Lung (tissue), 12 donors: Measurements from ENCODE around the gene PPEF1. TPM values are rescaled to one million over a fixed set of nuclear protein-coding genes. Genes with fewer than 3 reads are reported as not detected.

Experiments used
- ATAC-seq: fragments of 200-7000 bp; cut with Tn5 transposase; one replicate; pipeline ENCODE4 v1.9.1; 2020; ENCODE audit warnings: moderate number of reproducible peaks; ENCODE audit not compliant: insufficient read depth, low FRiP score
- DNase-seq, 3 donors: peaks; one replicate each; pipeline ENCODE4 v3.0.0-alpha.2; 2013 to 2017
- H3K27ac ChIP-seq, 2 donors: one replicate each; pipeline ENCODE4 v1.5.1; 2013; ENCODE audit warnings: mild to moderate bottlenecking in 2 of 2, moderate library complexity in 2 of 2, control low read depth in 1 of 2, inconsistent platforms in 1 of 2, low read depth in 1 of 2, low read length in 1 of 2
- H3K27me3 ChIP-seq, 3 donors: one replicate each; pipeline ENCODE4 v1.5.1; 2013; ENCODE audit warnings: low read length in 2 of 3; ENCODE audit not compliant: control insufficient read depth in 3 of 3, insufficient read depth in 3 of 3
- H3K36me3 ChIP-seq, 4 donors: one replicate each; pipeline ENCODE4 v1.5.1; 2013; ENCODE audit warnings: low read length in 4 of 4, mild to moderate bottlenecking in 1 of 4, moderate library complexity in 1 of 4; ENCODE audit not compliant: control insufficient read depth in 4 of 4, insufficient read depth in 4 of 4
- H3K4me1 ChIP-seq, 5 donors: one replicate each; pipeline ENCODE4 v1.5.1; 2013; ENCODE audit warnings: low read length in 5 of 5, mild to moderate bottlenecking in 2 of 5, moderate library complexity in 1 of 5; ENCODE audit not compliant: control insufficient read depth in 5 of 5, insufficient read depth in 5 of 5
- H3K4me3 ChIP-seq: one replicate; pipeline ENCODE4 v1.5.1; 2013; ENCODE audit warnings: mild to moderate bottlenecking, control low read depth, moderate library complexity
- H3K9ac ChIP-seq, 2 donors: one replicate each; pipeline ENCODE4 v1.5.1; 2013; ENCODE audit warnings: low read length in 2 of 2, control low read depth in 1 of 2; ENCODE audit not compliant: insufficient read depth in 1 of 2
- H3K9me3 ChIP-seq, 4 donors: one replicate each; pipeline ENCODE4 v1.5.1; 2013; ENCODE audit warnings: low read length in 3 of 4, mild to moderate bottlenecking in 1 of 4, moderate library complexity in 1 of 4; ENCODE audit not compliant: control insufficient read depth in 4 of 4, insufficient read depth in 3 of 4
- CTCF ChIP-seq: IDR thresholded peaks from 2 replicates; pipeline ENCODE4 v1.5.1; 2012; ENCODE audit warnings: mild to moderate bottlenecking; ENCODE audit errors: control extremely low read depth, extremely low read depth
- WGBS, 2 donors: extraction: QIAGEN DNeasy Blood & Tissue Kit; methylation state at CpG; one replicate each; pipeline ENCODE4 v1.1.7; 2013; 5-methylcytosine and 5-hydroxymethylcytosine counted together
- polyA plus RNA-seq, 2 donors: library from polyadenylated mRNA; stranded (reverse); fragments of 200-250 nt; gene quantifications; one replicate each; pipeline ENCODE4 v1.2.1, GENCODE V29; 2013
- total RNA-seq, 2 donors: library from RNA; depleted of rRNA in 1 of 2; stranded (reverse); fragments of >200 nt in 1 of 2; gene quantifications; one replicate each; pipeline ENCODE4 v1.2.1, GENCODE V29; 2014 to 2021
- donor health status: control.
- donor health status: control.
- donor health status: Bipolar disorder and iron deficiency.
- donor health status: healthy.
- donor health status: DM: yes; HTN: yes; CAD: no.

Gene PPEF1
- total and polyA plus RNA-seq, 4 donors = 0.22 to 0.80 (median 0.27) TPM

GRCh38 chrX:18799911-18800310 is 92.5 kb downstream of the PPEF1 start:
- no peak overlapping the region for H3K9ac ChIP-seq
- no peak for TF ChIP-seq CTCF
- no peak overlapping the region for H3K4me3 ChIP-seq
- H3K9me3 ChIP-seq = peaks cover 0 to 3% (median 0%) of the 10 kb centered on the region in 4 donors
- H3K27me3 ChIP-seq = peaks cover 0 to 3% (median 0%) of the 10 kb centered on the region in 3 donors
- no peaks in the 10 kb centered on the region for H3K4me1 ChIP-seq
- DNase-seq (no peak), ATAC-seq (no peak)
- no peaks in the 10 kb centered on the region for H3K36me3 ChIP-seq
- H3K27ac ChIP-seq = no peak overlapping the region
- 52 to 71% methylated on average over 2 of the region's 2 CpGs for WGBS, 2 donors

- H3K9me3 ChIP-seq = peaks cover 0 to under 1% (median 0%) of the 10 kb centered on the region in 4 donors
- H3K27me3 ChIP-seq = no peaks in the 10 kb centered on the region
- ATAC-seq (no peak), DNase-seq (no peak)
- H3K4me1 ChIP-seq = no peaks in the 10 kb centered on the region
- no peak for TF ChIP-seq CTCF
- H3K4me3 ChIP-seq = no peak overlapping the region
- H3K9ac ChIP-seq = no peak overlapping the region
- no peaks in the 10 kb centered on the region for H3K36me3 ChIP-seq
- H3K27ac ChIP-seq = no peak overlapping the region
These were observed 102.2 kb downstream of the PPEF1 start for GRCh38 chrX:18809641-18810040.

- no peak overlapping the region for H3K4me3 ChIP-seq
- no peak overlapping the region for H3K9ac ChIP-seq
- no peak overlapping the region for H3K27ac ChIP-seq
- H3K36me3 ChIP-seq = no peaks in the 10 kb centered on the region
- no peak for TF ChIP-seq CTCF
- H3K4me1 ChIP-seq = no peaks in the 10 kb centered on the region
- 66 to 97% methylated on average over 2 of the region's 2 CpGs for WGBS, 2 donors
- DNase-seq = no peak
- no peak for ATAC-seq
- H3K9me3 ChIP-seq = no peaks in the 10 kb centered on the region
- H3K27me3 ChIP-seq = no peaks in the 10 kb centered on the region
These were observed 103.0 kb downstream of the PPEF1 start for GRCh38 chrX:18810416-18810815.

- Histone ChIP-seq H3K9ac (no peak overlapping the region), H3K4me1 (no peaks in the 10 kb centered on the region), H3K27me3 (no peaks in the 10 kb centered on the region), H3K9me3 (no peaks in the 10 kb centered on the region), H3K36me3 (no peaks in the 10 kb centered on the region), H3K4me3 (no peak overlapping the region), H3K27ac (no peak overlapping the region)
- ATAC-seq (no peak), DNase-seq (no peak)
- no peak for TF ChIP-seq CTCF
- 79 to 97% methylated on average over 2 of the region's 2 CpGs for WGBS, 2 donors
These were observed 117.9 kb downstream of the PPEF1 start for GRCh38 chrX:18825375-18825774.
